BE2C (cell line): Measurements from ENCODE around the gene ESPNL.
"Not testable (repeated sequence)": the region's sequence is repeated elsewhere in the genome, so short reads cannot be mapped to it uniquely, and the experiment has no call there.

Experiments
- DNase-seq: peaks from one replicate; pipeline ENCODE4 v3.0.0-alpha.2; 2020
- H3K27me3 ChIP-seq: fragments of 250-450 bp; sonication (Bioruptor Pico); 2 replicates; pipeline ENCODE4 v1.5.1; 2020; ENCODE audit warnings: mild to moderate bottlenecking
- H3K36me3 ChIP-seq: fragments of 250-450 bp; sonication (Bioruptor Pico); 2 replicates; pipeline ENCODE4 v1.5.1; 2020; ENCODE audit warnings: mild to moderate bottlenecking
- H3K4me1 ChIP-seq: fragments of 250-450 bp; sonication (Bioruptor Pico); 2 replicates; pipeline ENCODE4 v1.5.1; 2020
- H3K4me3 ChIP-seq: 2 replicates; pipeline ENCODE4 v1.5.1; 2011; ENCODE audit warnings: low read depth, low read length
- H3K9me3 ChIP-seq: fragments of 250-450 bp; sonication (Bioruptor Pico); 2 replicates; pipeline ENCODE4 v1.5.1; 2020
- CTCF ChIP-seq: IDR thresholded peaks from 2 replicates; pipeline ENCODE4 v1.5.1; 2012; ENCODE audit warnings: mild to moderate bottlenecking, low read depth, low read length

The ESPNL gene

GRCh38 chr2:238107525-238108422, 7.6 kb downstream of the ESPNL start:
- no peak for DNase-seq
- TF ChIP-seq CTCF = no peak
- Histone ChIP-seq H3K4me1 (peaks cover 7% of the 10 kb centered on the region), H3K4me3 (no peak overlapping the region), H3K36me3 (no peaks in the 10 kb centered on the region), H3K27me3 (no peaks in the 10 kb centered on the region), H3K9me3 (no peaks in the 10 kb centered on the region; the same call in 1 of the 2 replicates)

- Histone ChIP-seq H3K4me1 (peaks cover 7% of the 10 kb centered on the region), H3K36me3 (no peaks in the 10 kb centered on the region), H3K9me3 (no peaks in the 10 kb centered on the region; the same call in 1 of the 2 replicates), H3K27me3 (no peaks in the 10 kb centered on the region), H3K4me3 (no peak overlapping the region)
- peak; percentile 71 for DNase-seq
- TF ChIP-seq CTCF = no peak
Observed at GRCh38 chr2:238108423-238109183, 8.5 kb downstream of the ESPNL start.

- no peak for DNase-seq
- no peak overlapping the region for H3K4me3 ChIP-seq
- TF ChIP-seq CTCF = no peak
- no peaks in the 10 kb centered on the region; the same call in 1 of the 2 replicates for H3K9me3 ChIP-seq
- H3K27me3 ChIP-seq = no peaks in the 10 kb centered on the region
- peaks cover 3% of the 10 kb centered on the region for H3K4me1 ChIP-seq
- H3K36me3 ChIP-seq = no peaks in the 10 kb centered on the region
Observed at GRCh38 chr2:238113611-238114010, 13.5 kb downstream of the ESPNL start.

- Histone ChIP-seq H3K4me3 (no peak overlapping the region), H3K4me1 (no peaks in the 10 kb centered on the region), H3K9me3 (no peaks in the 10 kb centered on the region; the same call in 1 of the 2 replicates), H3K27me3 (no peaks in the 10 kb centered on the region), H3K36me3 (no peaks in the 10 kb centered on the region)
- no peak for DNase-seq
- TF ChIP-seq CTCF = no peak
Observed at GRCh38 chr2:238114331-238114841, 14.2 kb downstream of the ESPNL start.

- Histone ChIP-seq H3K4me3 (no peak overlapping the region), H3K9me3 (no peaks in the 10 kb centered on the region; the same call in 1 of the 2 replicates), H3K36me3 (no peaks in the 10 kb centered on the region), H3K4me1 (no peaks in the 10 kb centered on the region), H3K27me3 (no peaks in the 10 kb centered on the region)
- TF ChIP-seq CTCF = no peak
- DNase-seq = no peak
Observed at GRCh38 chr2:238114851-238115660, 14.9 kb downstream of the ESPNL start.

GRCh38 chr2:238115709-238116108, 15.6 kb downstream of the ESPNL start:
- H3K4me3 ChIP-seq, H3K27me3 ChIP-seq, H3K36me3 ChIP-seq, H3K4me1 ChIP-seq, H3K9me3 ChIP-seq: not testable (repeated sequence)
- peak; percentile 2 for DNase-seq
